BJ (cell line): ENCODE results near the gene STARD7. TPM values are rescaled to one million over a fixed set of nuclear protein-coding genes. Genes with fewer than 3 reads are reported as not detected.

Experiments
- CTCF ChIA-PET: fragments of 350-600 bp; formaldehyde crosslinking; extraction: SDS; loops from one replicate; lab custom pipeline; 2021; ENCODE audit warnings: antibody characterized with exemption, inconsistent platforms; lab: Yijun Ruan, JAX
- POLR2A ChIA-PET: fragments of 300-600 bp; sonication (Branson Sonifier 250); formaldehyde crosslinking; extraction: SDS; loops from one replicate; lab custom pipeline; 2021; ENCODE audit warnings: antibody characterized with exemption; lab: Charles Lee
- DNase-seq: peaks from one replicate; pipeline ENCODE4 v3.0.0-alpha.2; 2011; ENCODE audit warnings: low read depth
- H3K27me3 ChIP-seq: 2 replicates; pipeline ENCODE4 v1.6.0; 2011; ENCODE audit warnings: low read length; ENCODE audit not compliant: control insufficient read depth, insufficient read depth
- H3K36me3 ChIP-seq: 2 replicates; pipeline ENCODE4 v1.5.1; 2011; ENCODE audit warnings: low read length; ENCODE audit not compliant: control insufficient read depth, insufficient read depth
- H3K4me3 ChIP-seq: 2 replicates; pipeline ENCODE4 v1.5.1; 2011; ENCODE audit warnings: low read depth, mild to moderate bottlenecking, control low read depth, low read length
- polyA plus RNA-seq: library from polyadenylated mRNA; depleted of rRNA; stranded (reverse); fragments of >200 nt; gene quantifications from 2 replicates; pipeline ENCODE4 v1.2.3, GENCODE V29; 2011
- TF ChIP-seq, protein P1 (sequence below): IDR thresholded peaks from 2 replicates; pipeline ENCODE4 v1.5.1; 2011; ENCODE audit warnings: low read depth, mild to moderate bottlenecking, control low read depth, inconsistent platforms, low read length, moderate library complexity; ENCODE audit not compliant: insufficient read depth

STARD7 gene
- polyA plus RNA-seq, 1 experiment, result 56.1 TPM

DNA sequence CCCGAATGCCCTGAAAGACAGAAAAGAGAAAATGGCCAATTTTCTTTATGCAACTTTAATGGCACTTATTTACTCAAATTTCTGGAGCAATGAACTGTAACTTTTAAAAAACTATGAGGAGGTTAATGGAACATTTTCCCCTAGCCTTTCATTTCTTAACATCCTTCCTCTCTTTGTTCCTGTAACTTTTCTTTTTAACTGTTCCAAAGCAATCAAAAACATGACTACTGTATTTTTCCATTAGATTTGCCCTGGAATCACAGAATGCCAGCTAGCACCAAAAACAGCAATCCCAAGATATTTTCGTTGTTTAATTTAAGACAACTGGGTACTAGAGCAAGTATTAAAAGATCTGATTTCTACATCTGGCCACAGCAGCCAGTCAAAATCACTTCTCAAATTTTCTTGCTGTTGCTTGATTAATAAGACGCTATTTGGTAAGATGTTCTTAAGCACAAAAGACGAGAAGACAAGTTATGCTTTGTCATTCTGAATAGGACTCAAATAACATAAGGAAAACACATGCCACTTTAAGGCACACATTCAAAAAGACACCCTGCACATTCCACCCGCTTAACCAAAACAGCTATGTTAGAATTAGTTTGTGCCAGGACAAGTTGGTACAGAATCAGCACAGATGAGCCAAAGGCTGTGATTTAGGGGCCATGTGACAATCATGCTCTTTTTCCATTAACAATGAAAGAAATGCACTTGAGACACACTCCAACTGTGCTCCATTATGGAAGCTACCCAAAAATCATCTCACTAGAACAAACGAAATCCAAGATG is 3.6 kb downstream of the STARD7 start:
- POLR2A ChIA-PET, result no interaction called here
- CTCF ChIA-PET, result interaction anchor here (0.7 to 0.9 kb wide), 4 partner anchors 31 to 66 kb away, joined by 3 read pairs; no protein-coding TSS in a partner anchor
- TF ChIP-seq, protein P1, sequence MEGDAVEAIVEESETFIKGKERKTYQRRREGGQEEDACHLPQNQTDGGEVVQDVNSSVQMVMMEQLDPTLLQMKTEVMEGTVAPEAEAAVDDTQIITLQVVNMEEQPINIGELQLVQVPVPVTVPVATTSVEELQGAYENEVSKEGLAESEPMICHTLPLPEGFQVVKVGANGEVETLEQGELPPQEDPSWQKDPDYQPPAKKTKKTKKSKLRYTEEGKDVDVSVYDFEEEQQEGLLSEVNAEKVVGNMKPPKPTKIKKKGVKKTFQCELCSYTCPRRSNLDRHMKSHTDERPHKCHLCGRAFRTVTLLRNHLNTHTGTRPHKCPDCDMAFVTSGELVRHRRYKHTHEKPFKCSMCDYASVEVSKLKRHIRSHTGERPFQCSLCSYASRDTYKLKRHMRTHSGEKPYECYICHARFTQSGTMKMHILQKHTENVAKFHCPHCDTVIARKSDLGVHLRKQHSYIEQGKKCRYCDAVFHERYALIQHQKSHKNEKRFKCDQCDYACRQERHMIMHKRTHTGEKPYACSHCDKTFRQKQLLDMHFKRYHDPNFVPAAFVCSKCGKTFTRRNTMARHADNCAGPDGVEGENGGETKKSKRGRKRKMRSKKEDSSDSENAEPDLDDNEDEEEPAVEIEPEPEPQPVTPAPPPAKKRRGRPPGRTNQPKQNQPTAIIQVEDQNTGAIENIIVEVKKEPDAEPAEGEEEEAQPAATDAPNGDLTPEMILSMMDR, result no peak
- no peaks in the 10 kb centered on the region for H3K36me3 ChIP-seq
- no peaks in the 10 kb centered on the region for H3K27me3 ChIP-seq
- H3K4me3 ChIP-seq, result peak overlapping the region; percentile 17; the same call in 1 of the 2 replicates
- DNase-seq, result no peak

DNA sequence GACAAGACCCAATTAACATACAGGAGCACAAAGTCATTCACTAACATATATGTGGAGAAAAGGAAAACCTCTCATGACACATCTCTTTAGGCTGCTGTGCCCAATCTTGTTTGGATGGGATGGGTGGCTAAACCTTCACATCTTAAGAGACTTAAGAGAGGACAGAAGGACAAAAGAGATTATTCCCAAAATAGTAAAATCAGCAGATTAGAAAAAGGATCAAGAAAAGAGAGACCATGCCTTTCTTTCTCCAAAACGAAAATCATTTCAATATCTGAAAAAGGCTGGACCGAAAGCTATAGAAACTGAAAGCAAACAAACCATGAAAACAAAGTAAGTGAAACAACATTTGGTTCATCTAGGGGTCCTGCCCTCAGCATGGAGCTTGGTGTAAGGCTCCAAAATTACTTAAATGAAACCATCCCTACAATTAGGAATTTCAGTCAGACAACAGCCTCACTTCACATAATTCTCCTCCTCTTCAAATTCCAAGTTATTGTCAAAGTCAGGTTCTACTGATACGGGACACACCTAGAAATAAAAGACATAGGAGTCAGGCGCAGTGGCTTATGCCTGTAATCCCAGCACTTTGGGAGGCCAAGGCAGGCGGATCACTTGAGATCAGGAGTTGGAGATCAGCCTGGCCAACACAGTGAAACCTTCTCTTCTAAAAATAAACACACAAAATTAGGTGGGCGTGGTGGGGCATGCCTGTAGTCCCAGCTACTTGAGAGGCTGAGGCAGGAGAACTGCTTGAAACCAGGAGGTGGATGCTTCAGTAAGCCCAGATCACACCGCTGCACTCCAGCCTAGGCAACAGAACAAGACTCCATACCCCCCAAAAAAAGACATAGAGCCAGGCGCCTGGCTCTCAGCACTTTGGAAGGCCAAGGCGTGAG is 5.2 kb downstream of the STARD7 start:
- ChIA-PET CTCF (interaction anchor here (0.9 to 1.4 kb wide), 3 partner anchors 11 to 64 kb away, joined by 3 to 4 read pairs (median 4); no protein-coding TSS in a partner anchor), POLR2A (no interaction called here)
- Histone ChIP-seq H3K36me3 (no peaks in the 10 kb centered on the region), H3K4me3 (no peak overlapping the region), H3K27me3 (no peaks in the 10 kb centered on the region)
- TF ChIP-seq, protein P1, result no peak
- DNase-seq, result no peak

DNA sequence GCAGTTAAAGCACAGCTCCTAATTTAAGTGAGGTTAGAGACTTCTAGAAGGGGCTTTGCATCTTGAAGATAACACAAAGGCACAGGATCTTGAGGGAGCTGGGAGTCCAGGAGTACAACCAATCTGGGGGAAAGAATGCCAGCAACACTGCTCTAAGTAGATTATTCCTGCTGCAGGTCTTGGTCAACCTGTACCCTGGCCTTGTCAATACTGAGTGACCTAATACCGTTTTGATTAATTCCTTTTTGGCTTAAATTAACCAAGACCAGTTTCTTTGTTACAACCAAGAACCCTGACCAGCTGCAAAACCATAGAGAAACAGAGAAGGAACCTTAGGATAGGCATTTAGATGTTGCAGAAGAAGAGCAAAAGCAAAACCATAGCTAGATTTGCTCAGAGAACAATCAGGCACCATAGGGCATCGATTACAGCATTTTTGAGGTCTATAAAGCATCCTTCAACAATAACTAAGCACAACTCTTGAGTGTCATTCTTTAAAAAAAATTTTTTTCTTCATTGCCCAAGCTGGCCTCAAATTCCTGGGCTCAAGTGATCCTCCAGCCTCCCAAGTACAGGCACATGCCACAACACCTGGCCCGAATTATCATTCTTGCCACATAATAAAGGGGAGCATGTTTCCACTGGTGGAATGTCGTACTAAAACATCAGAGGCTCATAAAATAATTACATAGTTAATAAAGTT is 6.3 kb downstream of the STARD7 start:
- H3K36me3 ChIP-seq, result no peaks in the 10 kb centered on the region
- CTCF ChIA-PET, result interaction anchor here (0.7 to 1.4 kb wide), 5 partner anchors 9 to 86 kb away, joined by 3 to 5 read pairs (median 4); partner anchors contain the start of gene ADRA2B
- DNase-seq, result no peak
- POLR2A ChIA-PET, result no interaction called here
- no peak overlapping the region for H3K4me3 ChIP-seq
- TF ChIP-seq, protein P1, result no peak
- H3K27me3 ChIP-seq, result no peaks in the 10 kb centered on the region

DNA sequence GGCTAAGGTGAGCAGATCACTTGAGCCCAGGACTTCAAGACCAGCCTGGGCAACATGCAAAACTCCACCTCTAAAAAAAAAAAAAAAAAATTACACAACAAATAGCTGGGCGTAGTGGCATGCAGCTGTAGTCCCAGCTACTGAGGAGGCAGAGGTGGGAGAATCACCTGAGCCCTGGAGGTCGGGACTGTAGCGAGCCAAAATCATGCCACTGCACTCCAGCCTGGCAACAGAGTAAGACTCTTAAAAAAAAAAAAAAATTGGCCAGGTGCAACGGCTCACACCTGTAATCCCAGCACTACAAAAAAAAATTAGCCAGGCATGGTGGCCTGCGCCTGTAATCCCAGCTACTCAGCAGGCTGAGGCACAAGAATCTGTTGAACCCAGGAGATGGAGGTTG is 7.3 kb downstream of the STARD7 start:
- H3K27me3 ChIP-seq, result no peaks in the 10 kb centered on the region
- ChIA-PET POLR2A (no interaction called here), CTCF (interaction anchor here (0.9 to 1.3 kb wide), 3 partner anchors 12 to 65 kb away, joined by 3 to 5 read pairs (median 3); no protein-coding TSS in a partner anchor)
- DNase-seq, result no peak
- TF ChIP-seq, protein P1, result no peak
- no peaks in the 10 kb centered on the region for H3K36me3 ChIP-seq
- H3K4me3 ChIP-seq, result no peak overlapping the region
